GM12891 (cell line): ENCODE measurements around the gene USP15.

Experiments
- DNase-seq: peaks from one replicate; pipeline ENCODE4 v3.0.0; 2011; ENCODE audit warnings: low spot score; ENCODE audit not compliant: insufficient read length
- FAIRE-seq: peaks from 2 replicates; lab custom pipeline; 2011; peaks lifted over from hg19 to GRCh38; lab: Jason Lieb, UNC
- PAX5 ChIP-seq: IDR thresholded peaks from 2 replicates; pipeline ENCODE4 v1.6.1; 2011; ENCODE audit warnings: low read length, moderate library complexity, mild to moderate bottlenecking; ENCODE audit not compliant: insufficient read depth, severe bottlenecking
- POLR2A ChIP-seq: IDR thresholded peaks from 2 replicates; pipeline ENCODE4 v1.6.1; 2011; ENCODE audit warnings: low read depth, low read length, control low read depth
- POLR2AphosphoS5 ChIP-seq: IDR thresholded peaks from 2 replicates; pipeline ENCODE4 v1.6.1; 2011; ENCODE audit warnings: low read depth, low read length, control low read depth
- POU2F2 ChIP-seq: IDR thresholded peaks from 2 replicates; pipeline ENCODE4 v1.6.1; 2011; ENCODE audit warnings: low read depth, mild to moderate bottlenecking, control low read depth, low read length, moderate library complexity
- SPI1 ChIP-seq: IDR thresholded peaks from 2 replicates; pipeline ENCODE4 v1.6.1; 2011; ENCODE audit warnings: low read depth, low read length, control low read depth
- TAF1 ChIP-seq: IDR thresholded peaks from 2 replicates; pipeline ENCODE4 v1.6.1; 2011; ENCODE audit warnings: low read depth, low read length, control low read depth

USP15 gene

DNA sequence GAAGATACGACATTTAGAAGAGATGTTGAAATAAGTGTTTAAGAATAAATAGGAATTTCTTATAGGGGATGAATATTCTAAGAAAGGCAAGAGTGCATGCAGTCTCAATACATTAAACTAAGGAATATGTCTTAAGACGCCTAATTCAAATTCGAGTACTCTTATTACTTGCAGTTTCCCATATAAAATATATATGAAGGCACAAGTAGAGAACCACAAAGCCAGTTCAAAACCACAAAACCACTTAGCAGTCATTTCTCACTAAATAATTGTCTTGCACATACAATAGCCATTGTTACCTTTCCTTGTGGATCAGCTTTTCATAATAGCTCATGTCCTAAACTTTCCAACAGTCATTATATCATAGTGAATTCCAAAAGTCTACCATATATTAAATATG is 115.4 kb downstream of the USP15 start:
- FAIRE-seq (no peak), DNase-seq (no peak)
- TF ChIP-seq POU2F2 (no peak), SPI1 (no peak), POLR2A (no peak), TAF1 (no peak)

DNA sequence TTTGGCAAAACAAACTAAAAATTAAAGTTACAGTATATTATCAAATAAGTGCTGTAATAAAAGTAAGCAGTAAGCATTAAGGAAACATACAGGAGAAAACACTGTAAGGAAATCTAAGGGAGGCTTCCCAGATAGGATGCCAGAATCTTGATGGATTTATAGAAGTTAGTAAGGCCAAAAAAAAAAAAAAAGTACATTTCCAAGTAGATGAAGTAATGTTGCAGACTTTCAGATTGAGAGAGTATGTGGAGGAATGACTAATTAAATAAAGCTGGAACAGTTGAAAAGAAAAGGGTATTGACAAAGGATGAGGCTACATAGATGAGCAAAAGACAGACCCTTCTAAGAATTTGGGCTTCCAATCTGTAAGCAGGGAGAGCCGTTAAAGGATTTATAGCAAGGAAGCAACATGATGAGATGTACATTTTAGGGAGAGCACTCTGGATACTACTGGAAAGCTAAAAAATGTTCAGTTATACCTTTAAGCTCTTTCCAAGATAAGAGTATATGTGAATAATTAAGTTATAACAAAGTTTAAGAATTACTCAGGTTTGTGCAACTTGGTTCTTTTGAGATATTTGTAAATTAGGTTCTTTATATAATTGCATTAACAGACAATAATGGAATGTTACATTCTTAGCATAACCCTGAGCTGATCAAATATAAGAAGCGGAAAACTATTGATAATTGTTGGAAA is 119.0 kb downstream of the USP15 start:
- no peak for TF ChIP-seq TAF1
- no peak for TF ChIP-seq POU2F2
- no peak for TF ChIP-seq PAX5
- no peak for TF ChIP-seq POLR2A
- no peak for TF ChIP-seq POLR2AphosphoS5
- no peak for TF ChIP-seq SPI1
- no peak for DNase-seq
- FAIRE-seq, result no peak

DNA sequence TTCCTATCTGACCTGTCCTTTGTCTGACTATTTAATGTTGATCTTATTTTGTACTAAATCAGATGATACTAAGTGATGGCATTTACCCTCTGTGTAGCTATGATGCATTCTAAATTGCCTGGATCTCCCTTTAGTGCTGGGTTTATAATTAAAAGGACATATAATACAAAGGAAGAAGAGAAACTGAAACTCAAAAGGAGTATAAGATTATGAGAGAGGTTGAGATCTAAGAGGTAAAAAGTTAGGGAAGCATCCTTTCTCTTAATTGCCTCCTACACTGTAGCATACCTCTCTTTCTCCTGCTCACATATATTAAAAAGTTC is 119.5 kb downstream of the USP15 start:
- DNase-seq, result no peak
- TF ChIP-seq PAX5 (no peak), POLR2A (no peak), TAF1 (no peak), SPI1 (no peak), POLR2AphosphoS5 (no peak)
- no peak for FAIRE-seq

DNA sequence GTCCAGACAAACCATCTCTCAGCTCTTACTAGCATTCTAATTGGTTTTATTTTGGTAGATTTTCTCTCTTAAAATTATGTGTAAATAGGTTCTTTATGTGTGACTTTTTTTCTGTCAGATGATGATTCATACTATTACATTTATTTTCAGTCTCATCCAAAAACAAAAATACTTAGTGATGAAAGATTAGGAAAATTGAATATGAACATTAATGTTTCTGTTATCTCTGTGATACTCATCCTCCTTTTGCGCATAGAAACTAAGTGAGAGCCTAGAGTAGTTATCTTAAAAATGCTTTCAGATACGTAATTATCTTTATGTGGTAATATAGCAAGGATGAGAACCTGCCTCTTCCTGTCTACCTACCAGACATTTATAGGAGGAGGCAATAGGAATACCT is 122.3 kb downstream of the USP15 start:
- no peak for FAIRE-seq
- DNase-seq, result no peak
- no peak for TF ChIP-seq POU2F2
- TF ChIP-seq POLR2A, result no peak
- TF ChIP-seq POLR2AphosphoS5, result no peak
- no peak for TF ChIP-seq SPI1
- TF ChIP-seq PAX5, result no peak
- no peak for TF ChIP-seq TAF1

DNA sequence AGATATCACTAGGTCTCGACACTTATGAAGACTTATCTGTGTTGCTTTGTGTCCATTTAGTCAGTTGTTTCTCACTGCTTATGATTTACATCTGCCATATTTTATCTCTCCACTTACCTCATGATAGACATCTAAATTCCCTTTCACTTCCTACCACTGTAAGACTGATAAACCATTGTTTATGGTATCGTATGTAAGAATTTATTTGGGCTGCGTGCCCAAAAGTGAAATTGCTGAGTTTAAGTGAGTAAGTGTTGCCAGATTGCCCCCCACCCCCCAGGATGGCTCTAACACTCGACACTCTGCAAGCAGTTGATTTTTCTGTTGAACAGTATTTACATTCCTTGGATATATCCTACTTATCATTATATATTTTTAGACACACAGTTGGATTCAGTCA is 136.5 kb downstream of the USP15 start:
- TF ChIP-seq TAF1 (no peak), POLR2A (no peak), PAX5 (no peak), POU2F2 (no peak), SPI1 (no peak), POLR2AphosphoS5 (no peak)
- FAIRE-seq (no peak), DNase-seq (no peak)

DNA sequence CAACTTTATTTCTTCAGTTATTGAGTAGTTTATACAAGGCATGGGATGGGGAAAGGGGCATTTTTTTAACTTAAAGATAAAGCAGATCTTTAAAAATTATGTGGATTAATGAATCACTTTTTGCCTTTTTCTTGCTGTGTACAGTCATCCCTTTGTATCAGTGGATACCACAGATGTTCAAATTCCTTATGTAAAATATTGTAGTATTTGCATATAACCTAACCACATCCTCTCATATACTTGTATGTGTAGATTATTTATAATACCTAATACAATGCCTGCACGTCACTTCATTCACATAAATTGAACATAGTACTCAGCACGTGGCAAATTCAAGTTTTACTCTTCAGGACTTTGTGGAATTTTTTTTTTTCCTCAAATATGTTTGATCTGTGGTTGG is 139.9 kb downstream of the USP15 start:
- DNase-seq (no peak), FAIRE-seq (no peak)
- TF ChIP-seq POLR2AphosphoS5 (no peak), TAF1 (no peak), SPI1 (no peak), PAX5 (no peak), POU2F2 (no peak), POLR2A (no peak)

DNA sequence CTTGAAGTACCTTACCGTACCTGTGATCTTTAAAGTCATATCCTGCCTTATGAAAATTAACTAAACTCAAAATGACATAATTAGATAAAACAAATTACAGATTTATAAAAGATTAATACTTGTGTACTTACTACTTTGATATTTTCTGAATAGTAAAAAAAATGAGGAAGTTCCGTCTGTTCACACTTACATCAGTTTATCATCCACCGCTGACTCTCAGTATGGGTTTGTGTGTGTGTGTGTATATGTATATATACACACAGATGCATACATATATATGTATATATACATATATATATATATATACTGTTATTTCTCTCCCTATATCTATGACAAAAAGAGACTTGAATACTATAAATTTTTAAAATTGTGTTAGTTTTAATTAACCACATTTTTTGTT is 141.4 kb downstream of the USP15 start:
- DNase-seq, result no peak
- no peak for TF ChIP-seq SPI1
- no peak for TF ChIP-seq POLR2AphosphoS5
- TF ChIP-seq TAF1, result no peak
- TF ChIP-seq POU2F2, result no peak
- no peak for TF ChIP-seq POLR2A
- TF ChIP-seq PAX5, result no peak
- no peak for FAIRE-seq

DNA sequence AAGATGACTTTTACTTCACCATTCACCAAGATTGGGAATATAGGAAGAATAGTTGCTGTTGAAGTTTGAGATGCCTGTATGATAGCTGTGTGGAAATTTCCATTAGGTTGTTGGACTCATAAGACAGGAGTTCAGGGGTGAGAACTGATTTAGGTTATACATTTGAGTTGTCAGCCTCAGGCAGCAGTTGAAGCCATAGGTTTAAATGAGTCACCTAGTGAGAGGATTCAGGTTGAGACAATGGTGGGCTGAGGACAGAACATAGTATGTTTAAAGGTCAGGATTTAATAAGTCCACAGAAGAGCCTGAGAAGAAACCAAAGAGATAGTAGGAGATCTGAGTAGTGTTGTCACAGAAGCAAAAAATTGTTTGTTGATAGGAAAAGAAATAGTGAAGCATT is 142.8 kb downstream of the USP15 start:
- DNase-seq, result no peak
- no peak for FAIRE-seq
- TF ChIP-seq SPI1, result no peak
- no peak for TF ChIP-seq PAX5
- no peak for TF ChIP-seq TAF1
- no peak for TF ChIP-seq POLR2A
- TF ChIP-seq POLR2AphosphoS5, result no peak
- TF ChIP-seq POU2F2, result no peak

DNA sequence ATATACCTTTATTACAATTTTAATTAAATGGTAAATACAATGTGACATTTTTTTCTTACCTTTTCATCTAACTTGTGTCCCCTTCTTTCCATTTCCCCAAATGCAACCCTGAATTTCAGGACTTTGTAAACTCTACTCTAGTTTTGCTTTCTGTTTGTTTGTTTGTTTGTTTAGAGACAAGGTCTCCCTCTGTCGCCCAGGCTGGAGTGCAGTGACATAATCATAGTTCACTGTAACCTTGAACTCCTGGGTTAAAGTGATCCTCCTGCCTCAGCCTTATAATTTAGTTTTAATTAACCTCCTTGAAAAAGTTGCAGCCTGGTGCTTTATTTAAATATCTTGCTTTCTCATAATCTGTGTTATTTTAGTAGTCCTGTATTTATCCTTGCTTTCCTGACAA is 147.4 kb downstream of the USP15 start:
- TF ChIP-seq POLR2A, result no peak
- DNase-seq (no peak), FAIRE-seq (no peak)

DNA sequence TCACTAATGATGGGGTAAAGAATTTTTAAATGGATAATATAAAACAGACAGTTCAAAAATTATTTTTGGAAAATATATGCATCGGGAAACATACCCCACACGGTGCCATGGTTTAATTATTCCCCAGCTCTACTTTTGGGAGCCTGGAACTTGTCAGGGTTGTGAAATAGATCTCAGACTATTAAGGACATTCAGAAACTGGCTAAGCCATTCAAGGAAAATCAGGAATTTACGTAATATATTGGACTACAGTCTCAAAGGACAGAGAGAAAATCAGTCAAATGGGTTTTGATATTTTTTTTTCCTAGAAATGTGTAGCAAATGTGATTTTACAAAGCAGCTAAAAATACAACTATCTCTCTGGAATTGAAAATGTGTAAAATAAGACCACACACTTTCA is 148.9 kb downstream of the USP15 start:
- TF ChIP-seq SPI1, result no peak
- TF ChIP-seq POU2F2, result no peak
- no peak for TF ChIP-seq POLR2A
- TF ChIP-seq TAF1, result no peak
- TF ChIP-seq PAX5, result no peak
- no peak for TF ChIP-seq POLR2AphosphoS5
- no peak for FAIRE-seq
- no peak for DNase-seq
